ENCODE results near the gene GALNTL6.

DNA sequence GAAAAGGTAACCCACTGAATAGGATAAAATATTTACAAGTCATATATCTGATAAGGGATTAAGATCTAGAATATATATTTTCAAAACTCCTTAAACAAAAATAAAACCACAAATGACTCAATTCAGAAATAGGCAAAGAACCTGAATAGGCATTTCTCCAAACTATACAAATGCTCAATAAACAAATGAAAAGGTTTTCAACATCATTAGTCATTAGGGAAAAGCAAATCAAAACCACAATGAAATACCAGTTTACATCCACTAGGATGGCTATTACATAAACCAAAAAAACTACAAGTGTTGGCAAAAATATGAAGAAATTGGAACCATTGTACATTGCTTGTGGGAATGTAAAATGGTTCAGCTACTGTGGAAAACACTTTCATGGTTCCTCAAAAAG, 1188.4 kb downstream of the GALNTL6 start:
- no peak for TF ChIP-seq EP300 (IDR thresholded peaks at IDR 0.05; ENCODE audit: low read depth)
- TF ChIP-seq, protein P1, sequence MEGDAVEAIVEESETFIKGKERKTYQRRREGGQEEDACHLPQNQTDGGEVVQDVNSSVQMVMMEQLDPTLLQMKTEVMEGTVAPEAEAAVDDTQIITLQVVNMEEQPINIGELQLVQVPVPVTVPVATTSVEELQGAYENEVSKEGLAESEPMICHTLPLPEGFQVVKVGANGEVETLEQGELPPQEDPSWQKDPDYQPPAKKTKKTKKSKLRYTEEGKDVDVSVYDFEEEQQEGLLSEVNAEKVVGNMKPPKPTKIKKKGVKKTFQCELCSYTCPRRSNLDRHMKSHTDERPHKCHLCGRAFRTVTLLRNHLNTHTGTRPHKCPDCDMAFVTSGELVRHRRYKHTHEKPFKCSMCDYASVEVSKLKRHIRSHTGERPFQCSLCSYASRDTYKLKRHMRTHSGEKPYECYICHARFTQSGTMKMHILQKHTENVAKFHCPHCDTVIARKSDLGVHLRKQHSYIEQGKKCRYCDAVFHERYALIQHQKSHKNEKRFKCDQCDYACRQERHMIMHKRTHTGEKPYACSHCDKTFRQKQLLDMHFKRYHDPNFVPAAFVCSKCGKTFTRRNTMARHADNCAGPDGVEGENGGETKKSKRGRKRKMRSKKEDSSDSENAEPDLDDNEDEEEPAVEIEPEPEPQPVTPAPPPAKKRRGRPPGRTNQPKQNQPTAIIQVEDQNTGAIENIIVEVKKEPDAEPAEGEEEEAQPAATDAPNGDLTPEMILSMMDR (IDR thresholded peaks at IDR 0.05) = no peak
- no peak for TF ChIP-seq POLR2AphosphoS5 (IDR thresholded peaks at IDR 0.05)
- no peak for TF ChIP-seq POLR2A (IDR thresholded peaks at IDR 0.05)
